ENCODE results near the gene CERCAM.
"Not testable (repeated sequence)": the region's sequence is repeated elsewhere in the genome, so short reads cannot be mapped to it uniquely, and the experiment has no call there.

The CERCAM gene

DNA sequence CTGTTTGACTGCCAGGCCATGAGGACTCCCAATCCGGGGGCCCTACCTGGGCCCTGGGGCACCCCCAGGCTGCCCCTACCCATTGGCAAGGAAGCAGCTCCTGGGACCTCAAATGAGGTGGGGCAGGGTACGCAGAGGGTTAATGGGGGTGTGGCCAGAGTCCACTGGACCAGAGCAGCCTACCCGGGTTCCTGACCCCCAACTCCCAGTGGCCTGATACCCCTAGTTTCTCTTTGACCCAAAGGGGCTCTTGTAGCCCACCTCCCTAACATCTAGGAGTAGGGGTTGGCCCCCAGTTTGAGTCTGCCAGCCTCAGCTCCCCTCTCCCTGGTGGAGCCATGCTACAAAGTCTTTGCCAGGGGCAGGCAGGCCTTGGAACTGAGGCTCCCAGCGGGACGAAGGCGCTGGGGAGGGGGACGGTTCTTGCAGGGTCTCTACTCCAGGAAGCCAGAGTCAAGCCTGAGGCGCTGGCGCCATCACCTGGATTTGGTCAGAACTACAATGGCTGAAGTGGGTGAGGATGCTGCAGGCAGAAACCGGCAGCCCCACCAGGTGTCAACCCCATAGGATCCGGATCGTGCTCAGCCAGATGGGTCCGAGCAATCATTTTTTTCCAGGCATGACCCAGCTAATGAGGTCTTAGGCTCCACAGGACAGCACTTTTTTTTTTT lies 8.4 kb upstream of the CERCAM start:
- H3K4me3 ChIP-seq (ENCODE audit: low read length): no peak overlapping the region
- TF ChIP-seq, protein P1, sequence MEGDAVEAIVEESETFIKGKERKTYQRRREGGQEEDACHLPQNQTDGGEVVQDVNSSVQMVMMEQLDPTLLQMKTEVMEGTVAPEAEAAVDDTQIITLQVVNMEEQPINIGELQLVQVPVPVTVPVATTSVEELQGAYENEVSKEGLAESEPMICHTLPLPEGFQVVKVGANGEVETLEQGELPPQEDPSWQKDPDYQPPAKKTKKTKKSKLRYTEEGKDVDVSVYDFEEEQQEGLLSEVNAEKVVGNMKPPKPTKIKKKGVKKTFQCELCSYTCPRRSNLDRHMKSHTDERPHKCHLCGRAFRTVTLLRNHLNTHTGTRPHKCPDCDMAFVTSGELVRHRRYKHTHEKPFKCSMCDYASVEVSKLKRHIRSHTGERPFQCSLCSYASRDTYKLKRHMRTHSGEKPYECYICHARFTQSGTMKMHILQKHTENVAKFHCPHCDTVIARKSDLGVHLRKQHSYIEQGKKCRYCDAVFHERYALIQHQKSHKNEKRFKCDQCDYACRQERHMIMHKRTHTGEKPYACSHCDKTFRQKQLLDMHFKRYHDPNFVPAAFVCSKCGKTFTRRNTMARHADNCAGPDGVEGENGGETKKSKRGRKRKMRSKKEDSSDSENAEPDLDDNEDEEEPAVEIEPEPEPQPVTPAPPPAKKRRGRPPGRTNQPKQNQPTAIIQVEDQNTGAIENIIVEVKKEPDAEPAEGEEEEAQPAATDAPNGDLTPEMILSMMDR (conservative IDR thresholded peaks at IDR 0.05; ENCODE audit: low read depth, low read length): peak; percentile 71
- no peak for DNase-seq (ENCODE audit: low read depth)

- not testable (repeated sequence) for H3K4me3 ChIP-seq (ENCODE audit: low read length); DNase-seq (ENCODE audit: low read depth)
These were observed 6.9 kb upstream of the CERCAM start for GRCh38 chr9:128413728-128414127.

- no peak for DNase-seq (ENCODE audit: low read depth)
- H3K4me3 ChIP-seq (ENCODE audit: low read length): no peak overlapping the region
- TF ChIP-seq, protein P1 (conservative IDR thresholded peaks at IDR 0.05; ENCODE audit: low read depth, low read length): peak; percentile 38
These were observed 6.2 kb upstream of the CERCAM start for GRCh38 chr9:128414461-128414860.

DNA sequence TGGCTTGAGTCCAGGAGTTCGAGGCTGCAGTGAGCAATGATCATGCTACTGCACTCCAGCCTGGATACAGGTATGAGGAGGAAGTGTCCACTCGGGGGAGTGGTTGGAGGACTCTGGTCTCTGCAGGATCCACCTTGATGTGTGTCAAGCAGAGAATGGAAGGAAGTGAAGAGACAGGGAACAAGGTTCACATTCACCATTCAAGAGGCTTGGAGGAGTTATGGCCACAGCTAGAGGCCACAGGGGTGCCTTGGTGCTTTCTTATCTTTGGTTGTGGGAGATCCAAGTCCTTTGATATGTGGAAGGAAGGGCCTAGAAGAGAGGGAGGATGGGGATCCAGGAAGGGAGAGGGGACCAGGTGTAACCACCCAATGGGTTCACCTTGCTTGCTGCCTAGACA lies 5.4 kb upstream of the CERCAM start:
- H3K4me3 ChIP-seq (ENCODE audit: low read length): no peak overlapping the region
- DNase-seq (ENCODE audit: low read depth): no peak
- TF ChIP-seq, protein P1 (conservative IDR thresholded peaks at IDR 0.05; ENCODE audit: low read depth, low read length): no peak

- H3K4me3 ChIP-seq (ENCODE audit: low read length): no peak overlapping the region
- TF ChIP-seq, protein P1 (conservative IDR thresholded peaks at IDR 0.05; ENCODE audit: low read depth, low read length): no peak
- DNase-seq (ENCODE audit: low read depth): no peak
These were observed 4.6 kb upstream of the CERCAM start for GRCh38 chr9:128416014-128416413.

DNA sequence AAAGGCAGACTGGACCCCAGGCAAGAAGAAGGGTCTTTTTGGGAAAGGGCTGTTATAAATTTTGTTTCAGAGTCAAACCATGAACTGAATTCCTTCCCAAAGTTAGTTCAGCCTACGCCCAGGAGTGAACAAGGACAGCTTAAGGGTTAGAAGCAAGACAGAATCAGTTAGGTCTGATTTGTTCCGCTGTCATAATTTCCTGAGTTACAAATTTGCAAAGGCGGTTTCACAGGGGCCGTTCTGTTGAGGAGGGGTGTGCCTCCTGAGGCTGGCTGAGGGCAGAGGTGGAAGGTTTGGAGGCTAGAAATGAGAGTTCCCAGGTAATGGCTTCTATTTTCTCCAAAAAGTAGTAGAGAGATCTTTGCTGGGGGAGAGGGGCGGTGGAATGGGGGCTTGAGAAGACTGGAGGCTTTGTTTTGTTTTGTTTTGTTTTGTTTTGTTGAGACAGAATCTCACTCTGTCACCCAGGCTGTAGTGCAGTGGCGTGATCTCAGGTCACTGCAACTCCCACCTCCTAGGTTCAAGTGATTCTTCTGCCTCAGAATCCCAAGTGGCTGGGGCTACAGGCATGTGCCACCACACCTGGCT lies 4.1 kb upstream of the CERCAM start:
- TF ChIP-seq, protein P1 (conservative IDR thresholded peaks at IDR 0.05; ENCODE audit: low read depth, low read length): no peak
- DNase-seq (ENCODE audit: low read depth): no peak
- H3K4me3 ChIP-seq (ENCODE audit: low read length): no peak overlapping the region

GRCh38 chr9:128419061-128419925 lies 1.4 kb upstream of the CERCAM start:
- peak; percentile 20 for DNase-seq (ENCODE audit: low read depth)
- no peak overlapping the region for H3K4me3 ChIP-seq (ENCODE audit: low read length)
- TF ChIP-seq, protein P1 (conservative IDR thresholded peaks at IDR 0.05; ENCODE audit: low read depth, low read length): no peak
